Left hindlimb (tissue), 1 donor: ENCODE results near the gene EPB41L4B.
"Not testable (repeated sequence)": the region's sequence is repeated elsewhere in the genome, so short reads cannot be mapped to it uniquely, and the experiment has no call there.

Source experiments
- DNase-seq: peaks from one replicate; pipeline ENCODE4 v3.0.0-alpha.2; 2018

The EPB41L4B gene

DNA sequence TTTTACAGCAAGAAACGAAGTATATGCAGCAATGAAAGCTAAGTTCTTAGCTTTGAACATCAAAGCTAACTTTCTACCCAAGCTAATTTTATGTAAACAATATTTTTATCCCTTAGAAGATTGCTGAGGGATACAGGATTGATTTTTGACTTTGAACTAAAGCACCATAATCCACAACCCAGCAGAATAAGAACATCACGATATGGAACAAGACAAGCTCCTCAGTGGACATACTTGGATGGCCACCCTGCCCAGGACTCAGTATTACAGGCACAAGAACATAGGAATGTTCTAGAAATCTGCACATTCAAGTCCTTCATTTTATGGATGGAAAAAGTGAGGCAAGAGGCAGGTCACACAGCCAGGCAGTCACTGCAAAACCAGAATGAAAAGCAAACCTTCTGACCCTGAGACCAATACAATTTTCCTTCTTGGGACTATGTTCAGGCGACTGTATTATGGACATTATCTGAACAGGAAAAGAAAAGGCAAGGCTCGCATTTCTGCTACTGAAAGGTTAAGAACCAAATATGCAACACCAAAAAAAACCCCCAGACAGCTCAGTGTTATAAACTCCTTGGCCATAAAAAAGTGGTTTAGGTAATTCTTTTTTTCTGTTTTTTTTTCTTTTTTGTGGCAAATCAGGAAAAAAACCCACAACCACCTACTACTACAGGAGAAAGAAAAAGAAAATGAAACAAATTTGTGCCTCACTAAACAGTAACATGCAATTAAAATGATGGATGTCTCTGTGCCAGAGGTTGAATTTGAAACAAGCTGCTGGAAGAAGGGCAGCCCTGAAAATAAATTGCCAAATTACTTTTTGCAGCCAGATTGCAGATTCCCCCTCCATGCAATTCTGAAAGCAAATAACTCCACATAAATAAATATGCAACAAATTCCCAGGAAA lies 25.4 kb downstream of the EPB41L4B start:
- no peak for DNase-seq

DNA sequence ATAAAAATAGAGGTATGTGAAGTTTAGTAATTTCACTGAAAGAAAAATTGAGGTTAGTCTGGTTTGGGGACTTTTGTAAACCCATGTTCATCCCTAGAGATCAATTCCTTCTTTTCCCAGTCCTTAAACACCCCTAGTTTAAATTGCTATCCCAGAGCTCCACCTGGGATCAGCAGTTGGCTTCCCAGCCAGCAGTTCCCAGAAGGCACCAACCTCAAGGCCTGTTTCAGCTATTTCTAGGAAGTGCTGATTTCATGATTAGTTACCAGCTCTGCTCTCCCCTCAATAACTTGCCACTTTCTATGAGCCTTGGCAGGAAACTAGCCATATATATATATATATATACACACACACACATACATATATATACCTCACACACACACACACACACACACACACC lies 30.5 kb downstream of the EPB41L4B start:
- no peak for DNase-seq

DNA sequence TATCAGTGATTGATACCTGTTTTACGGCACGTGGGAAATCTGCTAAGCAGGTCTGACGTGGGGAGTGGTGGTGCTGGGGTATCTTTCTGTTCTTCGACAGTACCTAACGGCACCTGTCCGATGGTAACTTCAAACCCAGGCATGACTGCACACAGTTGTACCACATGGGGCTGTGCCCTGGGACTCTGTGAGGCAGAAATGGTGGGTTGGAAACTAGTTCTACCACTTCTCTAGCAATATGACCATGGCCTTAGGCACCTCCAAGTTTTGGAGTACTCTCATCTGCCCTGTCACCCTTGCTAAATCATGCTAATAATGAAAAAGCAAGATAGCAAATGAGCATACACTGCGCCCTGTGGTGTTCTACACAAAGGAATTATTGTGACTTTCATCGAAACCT lies 30.9 kb downstream of the EPB41L4B start:
- no peak for DNase-seq

DNA sequence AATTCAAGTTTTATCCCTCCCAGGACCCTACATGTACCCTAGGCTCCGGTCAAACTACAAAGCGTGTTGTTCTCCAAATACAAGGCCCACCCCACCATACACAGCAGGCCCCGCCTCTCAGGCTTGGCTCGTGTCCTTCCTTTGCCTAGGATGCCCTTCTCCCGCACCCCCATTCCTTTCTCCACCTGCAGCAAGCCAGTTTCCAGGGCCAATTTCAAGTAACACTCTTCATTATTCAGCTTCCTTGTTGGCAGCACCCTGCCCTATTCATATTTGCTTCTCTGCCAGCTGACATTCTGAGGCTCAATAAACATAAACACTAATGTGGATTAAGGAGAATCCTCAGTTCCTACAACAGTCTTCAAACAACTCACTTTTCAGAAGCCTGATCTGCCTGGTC lies 31.7 kb downstream of the EPB41L4B start:
- no peak for DNase-seq

DNA sequence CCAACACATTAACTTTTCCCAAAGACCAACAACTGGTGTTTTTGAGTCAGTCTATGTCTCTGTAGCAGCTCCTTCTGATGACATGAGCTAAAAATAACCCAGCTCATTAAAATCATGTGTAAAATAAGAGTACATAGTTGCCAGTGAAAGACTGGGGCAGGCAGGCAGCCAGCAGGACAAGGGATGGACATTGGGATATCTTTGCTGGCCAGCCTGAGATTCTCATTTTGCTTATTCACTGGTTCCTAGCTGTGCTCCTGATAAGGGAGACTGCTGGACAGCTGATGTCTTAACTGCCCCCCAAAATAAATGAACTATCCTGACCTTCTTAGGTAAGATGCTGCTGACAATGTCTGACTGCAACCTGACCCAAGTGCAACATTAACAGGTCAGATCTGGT lies 33.9 kb downstream of the EPB41L4B start:
- DNase-seq = no peak

DNA sequence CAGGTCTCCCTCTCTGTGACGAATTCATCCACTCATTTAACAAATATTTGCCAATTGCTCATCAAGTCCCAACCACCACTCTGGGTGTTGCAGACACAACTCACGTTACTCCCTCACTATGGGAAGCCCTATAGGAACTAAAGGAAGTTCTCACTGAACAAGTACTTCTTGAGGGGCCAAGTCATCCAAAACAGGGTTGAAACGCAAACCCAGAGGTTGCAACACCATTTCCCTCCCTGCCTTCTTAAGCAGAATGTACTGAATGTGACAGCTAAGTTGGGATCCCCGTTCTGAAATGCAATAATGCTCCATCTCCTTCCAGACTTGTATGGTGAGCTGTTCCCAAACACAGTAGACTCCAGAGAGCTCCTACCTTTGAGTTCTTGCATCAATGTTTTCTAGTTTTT lies 34.3 kb downstream of the EPB41L4B start:
- DNase-seq = no peak

DNA sequence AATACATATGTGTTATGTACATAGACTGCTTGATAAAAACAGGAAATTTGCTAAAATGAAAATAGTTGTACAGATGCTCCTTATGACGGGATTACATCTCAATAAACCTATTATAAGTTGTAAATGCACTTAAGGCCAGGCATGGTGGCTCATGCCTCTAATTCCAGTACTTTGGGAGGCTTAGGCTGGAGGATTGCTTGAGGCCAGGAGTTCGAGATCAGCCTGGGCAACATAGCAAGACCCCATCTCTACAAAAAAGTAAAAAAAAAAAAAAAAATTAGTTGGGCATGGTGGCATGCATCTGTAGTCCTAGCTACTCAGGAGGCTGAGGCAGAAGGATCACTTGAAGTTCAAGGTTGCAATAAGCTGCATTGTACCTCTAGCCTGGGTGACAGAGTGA lies 37.2 kb downstream of the EPB41L4B start:
- not testable (repeated sequence) for DNase-seq

DNA sequence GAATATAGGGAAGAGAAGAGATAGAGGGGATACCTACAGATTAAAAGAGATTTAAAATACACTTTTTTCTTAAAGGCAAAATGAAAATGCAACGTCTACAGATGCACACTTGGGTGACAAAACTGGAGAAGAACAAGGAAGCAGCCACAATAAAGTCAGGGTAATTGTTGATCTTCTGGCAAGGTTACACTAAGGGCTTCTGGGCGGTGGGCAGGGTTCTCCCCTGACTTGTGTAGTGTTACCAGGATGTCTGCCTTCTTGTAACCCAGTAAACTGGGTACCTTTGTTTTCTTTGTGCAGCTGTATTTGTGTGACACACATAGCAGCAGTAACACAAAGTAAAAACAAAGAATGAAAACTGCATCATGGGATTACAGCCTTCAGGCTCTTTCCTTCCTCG lies 37.8 kb downstream of the EPB41L4B start:
- no peak for DNase-seq

DNA sequence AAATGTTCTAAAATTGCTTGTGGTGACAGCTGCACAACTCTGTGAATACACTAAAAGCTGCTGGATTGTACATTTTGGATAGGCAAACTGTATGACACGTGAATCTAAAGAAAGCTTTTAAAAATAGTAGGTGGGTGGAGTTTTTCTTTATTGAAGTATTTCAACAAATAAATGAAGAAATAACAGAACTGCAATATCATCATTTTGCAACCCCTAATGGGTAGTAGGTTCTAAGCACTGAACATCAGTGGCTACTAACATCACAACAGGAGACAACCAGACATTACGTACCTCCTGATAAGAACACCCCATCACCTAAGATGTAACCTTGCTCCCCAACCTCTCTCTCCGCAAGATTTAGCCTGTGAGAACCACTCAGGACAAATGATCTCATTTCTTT lies 38.6 kb downstream of the EPB41L4B start:
- DNase-seq = no peak

DNA sequence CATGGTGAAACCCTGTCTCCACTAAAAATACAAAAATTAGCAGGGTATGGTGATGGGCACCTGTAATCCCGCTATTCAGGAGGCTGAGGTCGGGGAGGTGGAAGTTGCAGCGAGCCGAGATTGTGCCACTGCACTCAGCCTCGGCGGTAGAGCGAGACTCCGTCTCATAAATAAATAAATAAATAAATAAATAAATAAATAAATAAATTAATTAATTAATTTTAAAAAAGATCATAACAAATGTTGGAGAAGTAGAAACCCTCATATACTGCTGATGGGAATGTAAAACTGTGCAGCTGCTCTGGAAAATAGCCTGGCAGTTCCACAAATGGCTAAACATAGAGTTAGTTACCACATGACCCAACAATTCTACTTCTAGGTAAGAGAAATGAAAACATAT lies 39.3 kb downstream of the EPB41L4B start:
- DNase-seq = no peak

DNA sequence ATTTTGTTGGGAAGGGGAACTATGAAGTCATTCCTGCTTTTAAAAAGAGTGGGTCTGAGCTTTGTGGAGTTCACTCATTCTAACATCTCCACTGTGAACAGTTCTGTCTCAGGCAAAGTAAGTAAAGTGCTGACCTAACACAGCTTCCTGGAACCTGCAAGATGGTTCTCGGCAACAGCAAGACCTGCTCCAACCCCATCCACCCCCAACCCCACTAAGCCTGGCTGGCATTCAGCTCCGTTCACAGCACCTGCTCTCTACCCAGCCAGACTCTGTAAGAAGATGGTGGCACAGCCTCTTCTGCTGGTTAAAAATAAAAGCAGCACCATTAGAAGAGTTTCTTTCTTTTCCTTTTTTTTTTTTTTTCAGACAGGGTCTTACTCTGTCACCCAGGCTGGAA lies 42.0 kb downstream of the EPB41L4B start:
- no peak for DNase-seq

DNA sequence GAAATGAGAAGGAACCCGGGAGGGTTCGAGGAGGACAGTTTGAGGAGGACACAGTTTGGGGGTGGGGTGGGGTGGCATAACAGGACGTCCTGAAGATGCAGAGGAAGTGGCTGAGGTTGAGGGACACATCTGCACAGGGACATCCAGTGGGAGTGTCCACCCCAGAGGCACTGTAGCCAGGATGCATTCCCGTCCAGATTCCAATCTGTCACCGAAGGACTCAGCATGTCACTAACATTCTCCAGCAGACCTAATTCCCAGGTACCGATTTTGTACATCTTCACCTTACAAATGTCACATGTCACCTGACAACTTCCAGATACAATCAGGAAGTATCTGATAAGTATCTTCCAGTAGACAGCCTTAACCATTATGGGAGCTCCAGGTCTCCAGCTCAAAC lies 42.6 kb downstream of the EPB41L4B start:
- DNase-seq = no peak

DNA sequence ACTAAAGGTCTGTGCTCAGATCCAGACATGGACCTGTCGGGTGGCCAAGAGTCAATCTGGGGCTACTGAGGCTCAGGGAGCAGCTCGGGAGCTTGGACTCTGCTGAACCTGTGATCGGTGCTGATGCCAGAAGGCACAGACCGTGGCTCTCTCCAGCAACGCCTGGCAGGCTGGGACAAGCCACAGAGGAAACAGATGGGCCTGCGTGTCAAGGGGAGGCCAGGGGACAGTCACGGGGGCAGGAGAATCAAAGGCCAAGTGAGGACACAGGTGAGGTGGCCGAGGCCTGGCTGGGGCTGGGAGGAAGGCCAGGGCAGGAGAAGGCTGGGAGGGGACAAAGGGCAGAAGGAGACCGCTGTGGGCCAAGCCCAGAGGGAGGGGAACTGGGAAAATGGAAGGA lies 43.4 kb downstream of the EPB41L4B start:
- no peak for DNase-seq

DNA sequence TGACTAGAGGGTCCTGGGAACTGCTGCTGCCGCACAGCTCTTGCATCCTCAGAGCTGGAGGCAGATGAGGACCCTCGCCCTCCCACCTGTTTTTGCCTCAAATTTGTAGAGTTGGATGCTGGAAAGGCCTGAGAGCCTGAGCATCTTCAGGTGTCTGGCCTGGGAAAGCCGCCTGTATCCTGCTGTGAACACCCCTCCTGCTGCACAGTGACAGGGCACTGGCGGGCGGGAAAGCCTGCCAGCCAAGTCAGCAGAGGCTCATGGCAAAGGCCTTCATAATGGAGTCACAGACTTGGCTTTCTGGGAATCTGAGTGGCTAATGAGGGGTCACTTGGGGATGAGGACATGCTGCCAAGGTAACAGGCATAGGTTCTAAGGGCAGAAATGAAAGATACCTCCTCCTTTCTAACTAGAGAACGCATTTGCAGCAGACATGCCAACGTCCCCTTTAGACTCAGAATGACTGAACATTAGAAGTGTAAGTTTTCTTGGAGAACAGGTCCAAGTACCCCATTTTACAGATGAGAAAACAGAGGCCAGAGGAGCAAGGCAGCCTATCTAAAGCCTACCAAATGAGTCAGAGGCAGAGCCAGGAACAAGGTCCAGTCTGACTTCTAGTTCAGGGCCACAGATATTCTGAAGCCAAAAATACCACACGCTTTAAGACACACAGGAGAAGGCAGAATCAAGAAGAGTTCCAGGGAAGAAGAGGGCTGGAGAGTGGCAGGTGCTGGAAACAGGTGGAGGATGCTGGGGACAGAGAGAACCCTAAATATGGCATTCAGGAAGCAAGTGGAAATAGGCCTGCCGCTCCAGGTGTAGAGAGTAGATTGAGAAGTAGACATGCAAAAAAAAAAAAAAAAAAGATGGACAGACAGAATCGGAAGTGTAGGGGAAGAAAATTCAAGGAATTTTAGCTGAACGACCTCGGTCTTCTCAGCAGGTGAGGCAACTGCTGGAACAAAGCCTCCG lies 44.1 kb downstream of the EPB41L4B start:
- DNase-seq = no peak

DNA sequence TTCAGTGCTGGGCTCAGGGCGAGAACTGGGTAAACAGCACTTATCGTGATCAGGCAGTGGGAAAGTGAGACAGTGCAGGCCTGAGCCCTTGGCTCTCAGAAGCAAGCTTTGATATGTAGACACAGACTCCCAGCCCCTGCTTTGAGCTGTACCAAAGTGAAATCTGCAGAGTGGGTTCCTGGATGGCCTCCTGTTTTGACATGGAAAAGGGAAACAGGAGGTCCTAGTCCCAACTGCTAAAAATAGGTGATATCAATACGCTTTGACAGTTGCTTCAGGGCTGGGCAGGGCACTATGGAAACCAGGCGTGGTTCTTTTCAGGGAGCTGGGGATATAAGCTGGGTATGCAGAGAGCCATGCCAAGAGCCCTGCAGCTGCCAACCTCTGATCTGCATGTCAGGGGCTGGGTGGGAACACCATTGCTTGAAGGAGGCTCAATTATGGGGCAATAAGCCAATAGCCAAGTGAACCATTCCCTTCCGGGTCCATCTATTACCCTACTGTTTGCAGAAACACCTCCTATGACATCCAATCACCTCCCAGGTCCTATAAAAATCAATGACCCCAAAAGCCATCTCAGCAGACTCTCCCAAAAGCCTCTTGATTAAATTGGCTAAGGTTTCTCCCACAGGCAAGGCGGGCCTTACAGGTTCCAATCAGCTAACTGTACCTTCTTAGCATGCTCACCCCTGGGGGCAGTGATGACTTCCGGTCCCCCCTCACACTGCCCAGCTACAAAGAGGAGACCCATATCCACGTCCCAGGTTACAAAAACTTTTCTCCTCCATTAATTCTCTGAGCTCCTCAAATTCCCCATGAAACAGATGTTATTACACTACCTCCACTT lies 45.8 kb downstream of the EPB41L4B start:
- peak; percentile 54 for DNase-seq

DNA sequence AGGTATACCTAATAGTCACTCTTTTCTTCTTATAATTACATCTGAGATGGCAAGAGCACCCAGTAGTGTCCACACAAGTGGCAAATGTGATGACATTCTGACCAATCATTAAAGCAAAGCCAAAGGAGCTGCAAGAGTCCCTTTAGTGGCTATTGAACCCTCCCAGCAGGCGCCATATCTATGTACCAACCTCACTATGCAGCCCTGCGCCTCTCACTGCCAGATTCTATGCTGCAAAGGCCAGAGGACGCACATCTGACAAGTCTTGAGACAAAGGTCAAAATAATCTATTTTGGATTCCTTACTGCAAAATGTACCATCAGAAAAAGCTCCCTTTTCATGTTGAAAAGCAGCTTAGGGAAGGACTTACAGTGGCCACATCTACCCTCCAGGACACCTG lies 47.0 kb downstream of the EPB41L4B start:
- DNase-seq = no peak

DNA sequence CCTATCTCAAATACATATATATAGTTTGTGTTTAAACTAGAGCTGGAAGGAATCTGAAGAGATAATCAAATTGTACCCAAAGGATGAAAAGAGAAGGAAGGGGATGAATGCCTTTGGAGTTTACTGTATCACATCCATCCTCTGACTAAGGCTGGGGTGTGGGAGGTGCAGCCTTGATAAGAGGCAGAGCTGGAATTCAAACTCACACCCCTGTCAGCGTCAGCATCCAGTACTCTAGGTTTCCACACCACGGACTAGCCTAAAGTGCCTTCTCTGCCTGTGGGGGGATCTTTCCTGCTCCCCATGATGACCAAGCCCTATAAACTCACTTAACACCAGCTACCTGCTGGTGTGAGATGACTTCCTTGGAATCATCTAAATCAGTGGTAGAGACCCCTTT lies 48.1 kb downstream of the EPB41L4B start:
- no peak for DNase-seq

DNA sequence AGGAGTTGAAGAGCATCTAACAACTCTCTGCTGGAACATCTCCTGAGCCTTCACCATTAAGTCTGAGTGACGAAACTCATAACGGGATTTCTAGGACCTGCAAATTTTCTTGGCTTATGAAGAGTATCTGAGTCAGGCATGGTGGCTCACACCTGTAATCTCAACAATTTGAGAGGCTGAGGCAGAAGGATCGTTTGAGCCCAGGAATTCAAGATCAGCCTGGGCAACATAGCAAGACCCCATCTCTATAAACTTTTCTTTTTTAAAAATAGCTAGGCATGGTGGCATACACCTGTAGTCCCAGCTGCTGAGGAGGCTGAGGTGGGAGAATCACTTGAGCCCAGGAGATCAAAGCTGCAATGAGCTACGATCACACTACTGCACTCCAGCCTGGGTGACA lies 48.8 kb downstream of the EPB41L4B start:
- no peak for DNase-seq

DNA sequence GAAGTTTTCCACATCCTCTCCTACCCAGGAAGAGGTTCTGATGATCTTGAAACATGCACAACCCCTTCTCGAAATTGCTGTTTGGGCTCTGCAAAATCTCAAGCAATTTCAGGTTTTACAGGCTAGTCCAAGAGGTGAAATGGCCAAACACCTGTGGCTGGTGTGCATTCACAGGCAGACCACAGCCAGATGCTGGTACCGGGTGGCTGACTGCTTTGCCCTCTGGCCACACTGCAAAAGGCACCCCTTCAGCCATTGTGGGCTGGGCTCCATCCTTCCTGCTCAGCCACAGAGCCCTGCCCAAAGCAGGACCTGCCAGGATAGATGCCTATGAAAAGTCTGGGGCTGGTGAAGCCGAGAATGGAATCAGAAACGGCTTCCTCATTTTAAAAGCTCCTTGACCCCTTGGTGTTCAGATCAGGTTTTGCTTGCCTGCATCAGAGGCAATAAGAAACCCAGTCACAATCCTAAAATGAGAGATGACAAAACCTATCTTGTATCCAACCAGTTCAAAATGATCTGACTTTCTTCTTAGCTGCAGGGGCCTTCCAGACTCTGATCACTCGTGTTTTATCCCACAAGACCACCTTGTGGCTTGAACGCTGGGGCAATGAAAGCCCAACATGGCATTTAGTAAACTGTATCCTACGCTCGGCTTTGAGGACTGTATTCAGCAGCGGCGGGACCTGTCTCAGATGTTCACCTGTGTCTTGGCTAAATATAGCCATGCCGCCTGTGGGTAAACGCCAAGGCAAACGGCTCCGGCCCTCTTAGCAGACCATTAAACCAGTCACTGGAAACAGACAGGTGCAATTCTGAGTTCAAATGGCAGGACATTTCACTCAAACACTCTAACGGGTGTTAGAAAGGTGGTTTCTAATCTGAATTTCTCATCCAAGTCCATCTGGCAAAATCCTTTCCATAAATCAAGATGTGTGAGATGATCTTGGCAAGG lies 49.6 kb downstream of the EPB41L4B start:
- no peak for DNase-seq

DNA sequence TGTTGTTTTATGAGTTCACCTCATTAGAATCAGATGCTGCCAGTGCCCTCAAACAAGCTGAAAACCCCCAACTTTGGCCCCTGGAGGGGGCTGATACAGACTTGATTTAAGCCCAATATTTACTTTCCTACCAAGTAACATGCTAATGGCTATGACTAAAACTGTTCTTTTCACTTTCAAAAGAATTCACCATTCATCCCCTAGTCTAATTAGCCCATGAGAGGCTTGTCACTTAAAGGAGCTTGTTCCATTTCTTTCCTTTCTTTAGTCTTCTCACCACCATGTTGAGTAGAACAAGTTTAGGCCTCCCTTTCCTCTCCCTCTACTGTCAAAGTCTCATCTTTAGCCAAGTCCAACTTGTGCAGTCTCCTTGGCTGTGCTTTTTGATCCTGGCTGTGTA lies 50.4 kb downstream of the EPB41L4B start:
- no peak for DNase-seq

DNA sequence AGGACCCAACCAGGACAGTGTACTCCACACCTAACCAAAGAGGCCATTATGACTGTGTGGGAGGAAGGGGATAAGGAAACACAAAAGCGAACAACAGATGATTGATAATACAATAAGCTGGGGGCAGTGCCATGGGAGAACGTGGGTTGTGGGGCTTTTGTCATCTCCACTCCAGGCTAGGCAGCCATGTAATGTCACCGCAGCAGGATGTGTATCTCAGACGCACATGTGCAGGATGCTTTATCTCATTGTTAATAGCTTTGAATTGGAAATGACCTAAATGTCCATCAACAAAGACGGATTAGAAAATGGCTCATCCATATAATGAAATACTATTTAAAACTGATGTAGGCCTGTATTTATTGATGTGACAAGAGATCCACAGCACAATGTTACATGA lies 51.0 kb downstream of the EPB41L4B start:
- no peak for DNase-seq

DNA sequence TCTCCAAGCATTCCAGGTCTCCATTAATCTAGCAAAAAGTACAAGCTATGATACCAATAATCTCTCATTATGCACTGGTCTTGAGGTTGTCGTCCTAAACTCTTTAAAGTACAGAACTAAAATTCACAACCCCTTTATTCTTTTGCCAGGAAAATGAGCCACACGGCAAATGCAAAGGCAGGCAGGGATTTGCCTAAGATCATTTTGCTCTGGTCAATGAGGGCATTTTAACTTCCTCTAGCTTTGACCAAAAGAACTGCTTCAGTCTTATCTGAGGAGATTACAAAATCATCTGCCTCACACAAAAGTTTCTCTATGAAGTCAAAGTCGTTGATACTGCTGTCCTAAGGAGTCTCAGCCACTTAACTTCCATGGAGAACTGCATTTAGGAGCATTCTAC lies 51.8 kb downstream of the EPB41L4B start:
- DNase-seq = no peak
